Activated CD8-positive, alpha-beta memory T cell treated with anti-CD3 and anti-CD28 coated beads, Interleukin-2, amount 50 U/mL, for 48 hours (primary cell): ENCODE results near the gene MED1.
A peak's percentile ranks its signal among the peaks of the same experiment; 100 is the strongest.
"Not testable (repeated sequence)": the region's sequence is repeated elsewhere in the genome, so short reads cannot be mapped to it uniquely, and the experiment has no call there.

Experiments
- DNase-seq: peaks from one replicate; pipeline ENCODE4 v3.0.0-alpha.2; 2020

The MED1 gene

GRCh38 chr17:39450847-39451581 lies at the start of gene MED1:
MED1 (minus strand) TSS chr17:39451263; CDS start chr17:39451062, 201 bp downstream.
- peak; percentile 92 for DNase-seq

- DNase-seq, result peak; percentile 23
Measured at GRCh38 chr17:39496921-39497320, 45.9 kb upstream of the MED1 start.

- DNase-seq, result peak; percentile 33
Measured at GRCh38 chr17:39487946-39488345, 36.9 kb upstream of the MED1 start.

- DNase-seq, result not testable (repeated sequence)
Measured at GRCh38 chr17:39487490-39487889, 36.4 kb upstream of the MED1 start.

GRCh38 chr17:39486242-39486641 lies 35.2 kb upstream of the MED1 start:
- DNase-seq, result peak; percentile 23

- peak; percentile 18 for DNase-seq
Measured at GRCh38 chr17:39485555-39485954, 34.5 kb upstream of the MED1 start.

- no peak for DNase-seq
Measured at GRCh38 chr17:39484178-39484577, 33.1 kb upstream of the MED1 start.

GRCh38 chr17:39483506-39483905 lies 32.4 kb upstream of the MED1 start:
- no peak for DNase-seq

- not testable (repeated sequence) for DNase-seq
Measured at GRCh38 chr17:39479631-39480030, 28.6 kb upstream of the MED1 start.

- DNase-seq, result no peak
Measured at GRCh38 chr17:39473310-39473709, 22.2 kb upstream of the MED1 start.

GRCh38 chr17:39468610-39469009 lies 17.5 kb upstream of the MED1 start:
- not testable (repeated sequence) for DNase-seq

GRCh38 chr17:39464639-39465181 lies 13.6 kb upstream of the MED1 start:
- DNase-seq, result not testable (repeated sequence)

GRCh38 chr17:39462631-39463375 lies 11.7 kb upstream of the MED1 start:
- no peak for DNase-seq

GRCh38 chr17:39461926-39462569 lies 11.0 kb upstream of the MED1 start:
- no peak for DNase-seq

- DNase-seq, result peak; percentile 93
Measured at GRCh38 chr17:39461113-39461925, 10.3 kb upstream of the MED1 start, which contains the start of gene CDK12. CDK12 (plus strand) TSS chr17:39461486; CDS start chr17:39462072, 586 bp downstream.

- no peak for DNase-seq
Measured at GRCh38 chr17:39455919-39456318, 4.9 kb upstream of the MED1 start.

GRCh38 chr17:39450051-39450450 lies 1.0 kb downstream of the MED1 start:
- DNase-seq, result no peak

- DNase-seq, result no peak
Measured at GRCh38 chr17:39447561-39447960, 3.5 kb downstream of the MED1 start.

GRCh38 chr17:39443326-39443725 lies 7.7 kb downstream of the MED1 start:
- no peak for DNase-seq

- not testable (repeated sequence) for DNase-seq
Measured at GRCh38 chr17:39439868-39440267, 11.2 kb downstream of the MED1 start.

GRCh38 chr17:39429600-39429999 lies 21.5 kb downstream of the MED1 start:
- DNase-seq, result no peak

GRCh38 chr17:39416141-39416540 lies 34.9 kb downstream of the MED1 start:
- no peak for DNase-seq
